ENCODE measurements around the gene SULT2B1. TPM values are rescaled to one million over a fixed set of nuclear protein-coding genes. Genes with fewer than 3 reads are reported as not detected.

The SULT2B1 gene
- total RNA-seq, 2 experiments from 2014 or later, result not detected

GRCh38 chr19:48609571-48610108 is 57.7 kb downstream of the SULT2B1 start:
- ChIA-PET POLR2A (interaction anchor here (0.6 to 1.5 kb wide), 3 partner anchors 9 to 14 kb away, joined by 4 to 11 read pairs (median 5); partner anchors contain the start of genes RPL18 and SPHK2), CTCF (interaction anchor here (0.8 to 3.4 kb wide), 15 partner anchors 8 to 276 kb away, joined by 3 to 32 read pairs (median 6); partner anchors contain the start of genes RPL18, SPHK2, SYNGR4 and TMEM143)
- Mint-ChIP-seq H3K27me3 (ENCODE audit: low read depth) (no peaks in the 10 kb centered on the region), H3K4me1 (ENCODE audit: low read depth) (peaks cover 4% of the 10 kb centered on the region), H3K36me3 (ENCODE audit: low read depth) (peaks cover 7% of the 10 kb centered on the region), H3K9me3 (ENCODE audit: insufficient read depth) (no peaks in the 10 kb centered on the region), H3K4me3 (no peak overlapping the region), H3K27ac (no peak overlapping the region)
- ATAC-seq, result no peak
- DNase-seq, result no peak

- ATAC-seq (no peak), DNase-seq (peak; percentile 21)
- Mint-ChIP-seq H3K36me3 (ENCODE audit: low read depth) (peaks cover 25% of the 10 kb centered on the region), H3K9me3 (ENCODE audit: insufficient read depth) (no peaks in the 10 kb centered on the region), H3K27ac (no peak overlapping the region), H3K4me1 (ENCODE audit: low read depth) (peaks cover 15% of the 10 kb centered on the region), H3K4me3 (no peak overlapping the region), H3K27me3 (ENCODE audit: low read depth) (no peaks in the 10 kb centered on the region)
- ChIA-PET POLR2A (no interaction called here), CTCF (no interaction called here)
Observed at GRCh38 chr19:48611872-48612271, 59.9 kb downstream of the SULT2B1 start.

- ChIA-PET POLR2A (no interaction called here), CTCF (no interaction called here)
- H3K4me3 Mint-ChIP-seq, result no peak overlapping the region
- H3K36me3 Mint-ChIP-seq (ENCODE audit: low read depth), result peaks cover 38% of the 10 kb centered on the region
- no peaks in the 10 kb centered on the region for H3K9me3 Mint-ChIP-seq (ENCODE audit: insufficient read depth)
- DNase-seq (no peak), ATAC-seq (peak; percentile 13)
- no peaks in the 10 kb centered on the region for H3K27me3 Mint-ChIP-seq (ENCODE audit: low read depth)
- H3K27ac Mint-ChIP-seq, result peak overlapping the region; percentile 10
- H3K4me1 Mint-ChIP-seq (ENCODE audit: low read depth), result peaks cover 23% of the 10 kb centered on the region
Observed at GRCh38 chr19:48613024-48613851, 61.3 kb downstream of the SULT2B1 start.

GRCh38 chr19:48613852-48614435 is 62.0 kb downstream of the SULT2B1 start:
- Mint-ChIP-seq H3K27me3 (ENCODE audit: low read depth) (no peaks in the 10 kb centered on the region), H3K9me3 (ENCODE audit: insufficient read depth) (no peaks in the 10 kb centered on the region), H3K36me3 (ENCODE audit: low read depth) (peaks cover 45% of the 10 kb centered on the region), H3K27ac (peak overlapping the region; percentile 10), H3K4me1 (ENCODE audit: low read depth) (peaks cover 19% of the 10 kb centered on the region), H3K4me3 (no peak overlapping the region)
- ChIA-PET CTCF (no interaction called here), POLR2A (no interaction called here)
- no peak for ATAC-seq
- peak; percentile 23 for DNase-seq

GRCh38 chr19:48614436-48615230 is 62.7 kb downstream of the SULT2B1 start, which contains the start of gene FAM83E:
Gene FAM83E (minus strand): TSS chr19:48615076. CDS start chr19:48613372, 1,704 bp downstream.
- H3K27ac Mint-ChIP-seq, result peak within 1 kb of the TSS; percentile 10
- peaks cover 48% of the 10 kb centered on the region for H3K36me3 Mint-ChIP-seq (ENCODE audit: low read depth)
- CTCF ChIA-PET, result no interaction called here
- H3K27me3 Mint-ChIP-seq (ENCODE audit: low read depth), result no peaks in the 10 kb centered on the region
- DNase-seq (no peak), ATAC-seq (no peak)
- peaks cover 21% of the 10 kb centered on the region for H3K4me1 Mint-ChIP-seq (ENCODE audit: low read depth)
- POLR2A ChIA-PET, result no interaction called here
- no peaks in the 10 kb centered on the region for H3K9me3 Mint-ChIP-seq (ENCODE audit: insufficient read depth)
- peak within 1 kb of the TSS; percentile 8 for H3K4me3 Mint-ChIP-seq

GRCh38 chr19:48615231-48616040 is 63.5 kb downstream of the SULT2B1 start:
- CTCF ChIA-PET, result no interaction called here
- POLR2A ChIA-PET, result interaction anchor here (0.7 to 1.2 kb wide), 2 partner anchors 9 to 12 kb away, joined by 3 read pairs; no protein-coding TSS in a partner anchor
- H3K9me3 Mint-ChIP-seq (ENCODE audit: insufficient read depth), result no peaks in the 10 kb centered on the region

GRCh38 chr19:48616041-48616436 is 64.1 kb downstream of the SULT2B1 start:
- ATAC-seq, result no peak
- DNase-seq, result peak; percentile 21
- CTCF ChIA-PET, result interaction anchor here (1.0 to 1.3 kb wide), 2 partner anchors 30 to 109 kb away, joined by 3 to 4 read pairs; partner anchors contain the start of gene CA11
- H3K9me3 Mint-ChIP-seq (ENCODE audit: insufficient read depth), result no peaks in the 10 kb centered on the region
- POLR2A ChIA-PET, result interaction anchor here (0.7 to 1.2 kb wide), 2 partner anchors 8 to 12 kb away, joined by 3 read pairs; no protein-coding TSS in a partner anchor
- no peaks in the 10 kb centered on the region for H3K27me3 Mint-ChIP-seq (ENCODE audit: low read depth)
- H3K4me1 Mint-ChIP-seq (ENCODE audit: low read depth), result peaks cover 29% of the 10 kb centered on the region
- peaks cover 52% of the 10 kb centered on the region for H3K36me3 Mint-ChIP-seq (ENCODE audit: low read depth)
- H3K27ac Mint-ChIP-seq, result peak overlapping the region; percentile 16
- H3K4me3 Mint-ChIP-seq, result peak overlapping the region; percentile 97

More at GRCh38 chr19:48615231-48616040, 63.5 kb downstream of the SULT2B1 start:
- ATAC-seq (no peak), DNase-seq (no peak)
- H3K27me3 Mint-ChIP-seq (ENCODE audit: low read depth), result no peaks in the 10 kb centered on the region
- peaks cover 29% of the 10 kb centered on the region for H3K4me1 Mint-ChIP-seq (ENCODE audit: low read depth)
- peaks cover 52% of the 10 kb centered on the region for H3K36me3 Mint-ChIP-seq (ENCODE audit: low read depth)
- H3K4me3 Mint-ChIP-seq, result peak overlapping the region; percentile 8
- H3K27ac Mint-ChIP-seq, result no peak overlapping the region

GRCh38 chr19:48616491-48617056 is 64.6 kb downstream of the SULT2B1 start:
- Mint-ChIP-seq H3K9me3 (ENCODE audit: insufficient read depth) (no peaks in the 10 kb centered on the region), H3K36me3 (ENCODE audit: low read depth) (peaks cover 55% of the 10 kb centered on the region), H3K4me1 (ENCODE audit: low read depth) (peaks cover 32% of the 10 kb centered on the region), H3K27me3 (ENCODE audit: low read depth) (no peaks in the 10 kb centered on the region), H3K27ac (peak overlapping the region; percentile 16), H3K4me3 (peak overlapping the region; percentile 97)
- CTCF ChIA-PET, result interaction anchor here (1.0 to 3.4 kb wide), 3 partner anchors 8 to 109 kb away, joined by 3 to 20 read pairs (median 4); partner anchors contain the start of gene CA11
- no peak for ATAC-seq
- POLR2A ChIA-PET, result interaction anchor here (1.2 kb wide), 1 partner anchor 11 kb away, joined by 3 read pairs; no protein-coding TSS in a partner anchor
- DNase-seq, result no peak

GRCh38 chr19:48617146-48617937 is 65.4 kb downstream of the SULT2B1 start:
- Mint-ChIP-seq H3K27me3 (ENCODE audit: low read depth) (no peaks in the 10 kb centered on the region), H3K9me3 (ENCODE audit: insufficient read depth) (no peaks in the 10 kb centered on the region), H3K4me3 (peak overlapping the region; percentile 97), H3K27ac (peak overlapping the region; percentile 99), H3K4me1 (ENCODE audit: low read depth) (peaks cover 36% of the 10 kb centered on the region), H3K36me3 (ENCODE audit: low read depth) (peaks cover 59% of the 10 kb centered on the region)
- no peak for DNase-seq
- ATAC-seq, result no peak
- CTCF ChIA-PET, result interaction anchor here (1.0 to 3.4 kb wide), 5 partner anchors 8 to 110 kb away, joined by 3 to 20 read pairs (median 4); partner anchors contain the start of gene CA11
- POLR2A ChIA-PET, result interaction anchor here (1.0 to 2.1 kb wide), 4 partner anchors 9 to 25 kb away, joined by 3 to 12 read pairs (median 3); no protein-coding TSS in a partner anchor

All from activated CD8-positive, alpha-beta T cell treated with anti-CD3 and anti-CD28 coated beads, Interleukin-2, amount 10 ng/mL, durations not matched to agents 7 days and 5 days (primary cell).